ENCODE data around the gene GMDS.

The GMDS gene

DNA sequence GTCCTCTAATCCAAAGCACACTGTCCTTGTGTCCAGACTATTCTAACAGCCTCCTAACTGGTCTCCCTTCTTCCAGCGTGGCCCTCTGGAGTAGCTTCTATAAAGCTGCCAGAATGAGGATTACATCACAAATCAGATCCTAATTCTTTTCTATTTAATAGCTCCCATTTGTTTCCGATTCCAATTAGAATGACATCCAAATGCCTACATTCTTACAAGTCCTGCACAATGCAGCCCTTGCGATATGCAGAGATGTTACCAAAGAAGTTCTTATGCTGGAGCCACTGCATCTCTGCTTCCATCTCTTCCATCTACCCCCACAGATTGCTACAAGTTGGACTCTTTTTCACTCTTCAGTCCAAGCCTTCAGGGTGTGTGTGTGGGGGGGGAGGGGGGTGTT, 40.0 kb downstream of the GMDS start:
- DNase-seq (ENCODE audit: extremely low read depth, low read depth) = no peak
- TF ChIP-seq, protein P1, sequence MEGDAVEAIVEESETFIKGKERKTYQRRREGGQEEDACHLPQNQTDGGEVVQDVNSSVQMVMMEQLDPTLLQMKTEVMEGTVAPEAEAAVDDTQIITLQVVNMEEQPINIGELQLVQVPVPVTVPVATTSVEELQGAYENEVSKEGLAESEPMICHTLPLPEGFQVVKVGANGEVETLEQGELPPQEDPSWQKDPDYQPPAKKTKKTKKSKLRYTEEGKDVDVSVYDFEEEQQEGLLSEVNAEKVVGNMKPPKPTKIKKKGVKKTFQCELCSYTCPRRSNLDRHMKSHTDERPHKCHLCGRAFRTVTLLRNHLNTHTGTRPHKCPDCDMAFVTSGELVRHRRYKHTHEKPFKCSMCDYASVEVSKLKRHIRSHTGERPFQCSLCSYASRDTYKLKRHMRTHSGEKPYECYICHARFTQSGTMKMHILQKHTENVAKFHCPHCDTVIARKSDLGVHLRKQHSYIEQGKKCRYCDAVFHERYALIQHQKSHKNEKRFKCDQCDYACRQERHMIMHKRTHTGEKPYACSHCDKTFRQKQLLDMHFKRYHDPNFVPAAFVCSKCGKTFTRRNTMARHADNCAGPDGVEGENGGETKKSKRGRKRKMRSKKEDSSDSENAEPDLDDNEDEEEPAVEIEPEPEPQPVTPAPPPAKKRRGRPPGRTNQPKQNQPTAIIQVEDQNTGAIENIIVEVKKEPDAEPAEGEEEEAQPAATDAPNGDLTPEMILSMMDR (IDR thresholded peaks at IDR 0.05; ENCODE audit: low read depth, low read length) = no peak

GRCh38 chr6:2204272-2204671, 41.1 kb downstream of the GMDS start:
- DNase-seq (ENCODE audit: extremely low read depth, low read depth) = no peak
- TF ChIP-seq, protein P1 (IDR thresholded peaks at IDR 0.05; ENCODE audit: low read depth, low read length) = no peak

GRCh38 chr6:2203264-2203663, 42.1 kb downstream of the GMDS start:
- no peak for DNase-seq (ENCODE audit: extremely low read depth, low read depth)
- TF ChIP-seq, protein P1 (IDR thresholded peaks at IDR 0.05; ENCODE audit: low read depth, low read length) = no peak

GRCh38 chr6:2197984-2198383, 47.4 kb downstream of the GMDS start:
- TF ChIP-seq, protein P1 (IDR thresholded peaks at IDR 0.05; ENCODE audit: low read depth, low read length) = no peak
- DNase-seq (ENCODE audit: extremely low read depth, low read depth) = no peak

- DNase-seq (ENCODE audit: extremely low read depth, low read depth) = no peak
- TF ChIP-seq, protein P1 (IDR thresholded peaks at IDR 0.05; ENCODE audit: low read depth, low read length) = no peak
Measured at GRCh38 chr6:2197177-2197671, 48.2 kb downstream of the GMDS start.

- DNase-seq (ENCODE audit: extremely low read depth, low read depth) = peak; percentile 28
- TF ChIP-seq, protein P1 (IDR thresholded peaks at IDR 0.05; ENCODE audit: low read depth, low read length) = peak; percentile 71
Measured at GRCh38 chr6:2196079-2196679, 49.2 kb downstream of the GMDS start.

GRCh38 chr6:2194643-2195042, 50.8 kb downstream of the GMDS start:
- TF ChIP-seq, protein P1 (IDR thresholded peaks at IDR 0.05; ENCODE audit: low read depth, low read length) = no peak
- DNase-seq (ENCODE audit: extremely low read depth, low read depth) = no peak

Data from AG09319 (cell line).